ENCODE measurements around the gene PFKFB4. TPM values are rescaled to one million over a fixed set of nuclear protein-coding genes. Genes with fewer than 3 reads are reported as not detected.
"Not testable (repeated sequence)": the region's sequence is repeated elsewhere in the genome, so short reads cannot be mapped to it uniquely, and the experiment has no call there.

PFKFB4 gene
- total RNA-seq, 1 donor from 2014 or later: 19.2 TPM

DNA sequence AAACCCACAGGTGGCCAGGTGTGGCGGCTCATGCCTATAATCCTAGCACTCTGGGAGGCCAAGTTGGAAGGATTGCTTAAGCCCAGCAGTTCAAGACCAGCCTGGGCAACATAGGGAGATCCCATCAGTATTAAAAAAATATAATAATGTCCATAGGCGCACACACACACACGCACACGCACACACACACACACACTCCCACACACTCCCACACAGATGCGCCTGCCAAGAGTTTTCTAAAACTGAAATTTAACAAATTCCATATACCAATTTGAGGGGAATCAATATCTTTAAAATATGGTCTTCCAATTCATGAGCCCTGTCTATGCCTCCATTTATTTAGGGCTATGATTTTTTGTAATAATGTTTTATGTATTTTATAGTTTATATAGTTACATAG, 69.7 kb downstream of the PFKFB4 start:
- DNase-seq: no peak

DNA sequence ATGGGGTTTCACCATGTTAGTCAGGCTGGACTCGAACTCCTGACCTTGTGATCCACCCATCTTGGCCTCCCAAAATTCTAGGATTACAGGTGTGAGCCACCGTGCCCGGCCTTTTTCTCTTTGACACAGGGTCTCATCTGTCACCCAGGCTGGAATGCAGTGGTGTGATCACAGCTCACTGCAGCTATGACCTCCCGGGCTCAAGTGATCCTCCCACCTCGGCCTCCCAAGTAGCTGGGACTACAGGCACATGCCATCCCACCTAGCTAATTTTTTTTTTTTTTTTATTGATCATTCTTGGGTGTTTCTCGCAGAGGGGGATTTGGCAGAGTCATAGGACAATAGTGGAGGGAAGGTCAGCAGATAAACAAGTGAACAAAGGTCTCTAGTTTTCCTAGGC, 73.8 kb downstream of the PFKFB4 start:
- not testable (repeated sequence) for DNase-seq

DNA sequence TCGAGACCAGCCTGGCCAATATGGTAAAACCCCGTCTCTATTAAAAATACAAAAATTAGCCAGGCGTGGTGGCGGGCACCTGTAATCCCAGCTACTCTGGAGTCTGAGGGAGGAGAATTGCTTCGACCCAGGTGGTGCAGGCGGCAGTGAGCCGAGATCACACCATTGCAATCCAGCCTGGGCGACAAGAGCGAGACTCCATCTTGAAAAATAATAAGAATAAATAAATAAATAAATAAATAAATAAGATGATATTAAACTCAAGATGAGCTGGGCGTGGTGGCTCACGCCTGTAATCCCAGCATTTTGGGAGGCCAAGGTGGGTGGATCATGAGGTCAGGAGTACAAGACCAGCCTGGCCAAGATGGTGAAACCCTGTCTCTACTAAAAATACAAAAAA, 75.7 kb downstream of the PFKFB4 start:
- not testable (repeated sequence) for DNase-seq

DNA sequence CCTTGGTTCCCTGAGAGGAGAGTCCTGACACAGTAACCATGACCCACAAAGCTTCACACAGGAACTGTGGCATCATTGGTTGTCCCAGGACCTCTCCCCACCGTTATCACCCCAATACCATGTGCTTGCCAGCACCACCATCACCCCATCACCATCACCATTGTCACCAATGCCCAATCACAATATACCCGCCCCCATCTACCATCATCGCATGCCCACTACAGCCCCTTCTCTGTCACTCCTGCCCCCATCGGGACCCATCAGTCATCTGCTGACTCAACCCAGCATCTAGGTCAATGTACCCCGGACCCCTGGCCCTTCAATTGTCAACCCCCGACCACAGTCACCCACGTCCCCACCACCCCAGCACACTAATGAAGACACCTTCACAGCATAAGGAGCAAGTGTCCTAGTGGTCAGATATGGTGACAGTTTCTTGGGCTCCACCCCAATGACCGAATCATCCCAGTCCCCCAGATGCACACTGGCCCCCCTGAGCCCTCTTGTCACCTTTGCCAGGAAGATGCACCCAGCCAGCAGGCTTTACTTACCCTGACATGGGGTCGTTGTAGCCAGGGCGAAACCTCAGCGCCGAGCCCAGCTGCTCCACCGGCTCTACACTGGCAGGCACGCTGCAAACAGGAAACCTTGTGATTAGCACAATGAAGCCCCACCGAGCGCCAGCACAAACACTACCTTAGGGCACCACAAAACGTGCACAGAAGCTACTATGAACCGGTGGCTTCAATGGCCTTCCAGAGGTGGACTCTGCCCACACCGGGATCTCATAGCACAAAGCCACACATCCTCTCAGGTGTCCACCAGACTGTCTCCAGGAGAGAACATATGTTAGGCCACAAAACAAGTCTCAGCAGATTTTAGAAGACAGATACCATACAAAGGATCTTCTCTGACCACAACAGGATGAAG, 77.7 kb downstream of the PFKFB4 start:
- no peak for DNase-seq

DNA sequence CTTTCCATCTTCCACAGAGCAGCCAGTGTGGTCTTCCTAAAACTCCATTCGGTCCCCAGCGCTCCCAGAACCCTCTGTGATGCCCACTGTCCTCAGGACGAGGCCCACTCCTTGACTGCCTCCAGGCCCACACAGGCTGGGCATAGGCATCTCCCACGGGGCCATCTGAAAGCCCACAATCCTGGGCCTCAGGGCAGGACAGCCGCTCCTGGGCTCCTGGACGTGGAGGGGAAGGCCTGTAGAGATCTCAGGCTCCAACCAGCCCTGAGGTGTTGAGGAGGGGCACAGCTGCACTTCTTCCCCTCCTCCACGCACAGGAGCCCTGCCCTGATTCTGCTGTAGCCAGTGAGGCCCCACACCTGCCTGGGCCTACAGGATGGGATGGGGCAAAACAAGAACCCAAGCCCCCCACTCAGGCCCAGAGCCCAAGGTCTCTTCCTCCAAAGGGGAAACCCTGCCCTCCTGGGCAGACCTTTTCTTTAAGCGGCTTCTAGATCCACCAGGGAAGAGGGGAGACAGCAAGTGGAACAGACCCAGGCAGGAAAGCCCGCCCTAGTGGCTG, 78.6 kb downstream of the PFKFB4 start:
- no peak for DNase-seq

DNA sequence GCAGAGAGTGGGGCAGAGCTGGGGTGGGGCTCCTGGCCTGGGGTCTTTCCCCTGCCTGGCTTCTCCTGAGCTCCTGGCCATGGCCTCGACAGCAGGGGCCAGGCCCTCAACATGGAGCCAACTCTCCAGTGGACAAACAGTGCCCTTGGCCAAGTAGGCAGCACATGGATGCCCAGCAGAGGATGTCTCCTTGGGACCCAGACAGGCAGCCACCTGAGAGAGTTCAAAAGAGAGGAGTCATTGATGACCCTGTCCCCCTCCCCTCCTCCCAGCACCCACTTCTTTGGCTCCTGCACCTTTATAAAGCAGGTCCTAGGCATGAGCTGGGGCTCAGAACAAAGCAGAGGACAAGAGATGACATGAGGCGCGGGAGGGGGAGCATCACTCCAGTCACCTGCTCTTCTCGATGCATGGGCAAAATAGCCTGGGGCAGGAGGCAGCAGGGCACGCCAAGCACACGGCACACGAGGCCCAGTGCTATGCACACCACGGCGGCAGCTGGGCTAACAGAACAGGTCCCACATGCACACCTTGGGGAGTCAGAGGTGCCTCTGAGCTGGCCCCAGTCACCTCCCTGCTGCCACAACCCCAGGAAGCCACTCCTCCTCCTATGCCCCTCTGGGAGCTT, 80.1 kb downstream of the PFKFB4 start:
- DNase-seq: no peak

DNA sequence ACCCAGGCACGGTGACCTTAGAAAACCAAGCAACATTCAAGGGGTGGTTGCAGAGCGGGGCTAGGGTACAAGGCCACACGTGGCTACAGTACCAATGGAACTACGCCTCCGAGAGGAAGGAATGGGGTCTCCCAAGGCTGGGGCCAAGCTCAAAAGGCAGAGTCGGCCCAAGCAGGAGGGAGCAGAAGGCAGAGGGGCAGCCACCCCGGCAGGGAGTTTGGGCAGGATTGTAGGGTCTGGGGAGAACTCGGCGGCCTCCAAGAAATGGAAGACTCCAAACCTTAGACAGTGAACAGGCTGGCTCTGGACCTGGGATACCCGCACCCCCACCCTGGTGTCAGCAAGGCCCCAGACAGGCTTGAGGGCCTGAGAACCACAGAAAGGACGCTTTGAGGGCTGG, 81.4 kb downstream of the PFKFB4 start:
- no peak for DNase-seq

DNA sequence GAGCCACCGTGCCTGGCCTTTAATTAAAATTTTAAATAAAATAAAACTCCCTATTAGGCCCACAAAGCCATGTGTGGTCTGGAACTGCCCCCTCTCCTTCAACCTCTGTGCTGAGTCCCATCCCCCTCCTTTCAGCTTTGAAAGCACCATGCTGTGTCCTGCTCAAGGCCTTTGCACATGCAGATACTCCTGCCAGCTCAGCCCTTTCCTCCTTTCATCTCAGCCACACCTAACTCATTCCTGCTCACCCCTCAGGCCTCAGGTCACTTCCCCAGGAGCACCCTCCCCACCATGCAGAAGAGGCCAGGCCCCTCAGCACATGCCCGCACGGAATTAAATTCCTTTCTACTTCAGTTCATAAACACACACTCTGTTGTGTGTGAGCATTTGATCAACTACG, 82.0 kb downstream of the PFKFB4 start:
- no peak for DNase-seq

DNA sequence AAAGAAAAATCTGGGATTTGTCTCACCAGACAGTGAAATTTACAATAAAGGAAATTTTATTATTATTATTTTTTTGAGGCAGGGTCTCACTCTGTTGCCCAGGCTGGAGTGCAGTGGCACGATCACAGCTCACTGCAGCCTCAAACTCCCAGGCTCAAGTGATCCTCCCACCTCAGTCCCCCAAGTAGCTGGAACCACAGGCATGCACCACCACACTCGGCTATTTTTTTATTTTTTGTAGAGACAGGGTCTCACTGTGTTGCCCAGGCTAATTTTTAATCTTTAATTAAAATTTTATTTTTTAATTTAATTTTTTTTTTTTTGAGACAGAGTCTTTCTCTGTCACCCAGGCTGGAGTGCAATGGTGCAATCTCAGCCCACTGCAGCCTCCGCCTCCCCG, 82.6 kb downstream of the PFKFB4 start:
- not testable (repeated sequence) for DNase-seq

DNA sequence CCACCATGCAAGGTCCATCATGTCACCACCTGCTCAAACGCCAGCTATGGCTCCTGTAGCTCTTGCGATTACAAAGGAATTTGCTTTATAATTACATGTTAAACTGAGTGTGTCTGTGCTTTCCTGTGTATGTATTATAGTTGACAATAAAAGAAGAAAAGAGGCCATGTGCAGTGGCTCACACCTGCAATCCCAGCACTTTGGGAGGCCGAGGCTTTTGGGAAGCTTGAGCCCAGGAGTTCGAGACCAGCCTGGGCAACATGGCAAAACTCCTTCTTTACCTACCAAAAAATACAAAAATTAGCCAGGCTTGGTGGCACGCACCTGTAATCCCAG, 83.0 kb downstream of the PFKFB4 start:
- DNase-seq: no peak

DNA sequence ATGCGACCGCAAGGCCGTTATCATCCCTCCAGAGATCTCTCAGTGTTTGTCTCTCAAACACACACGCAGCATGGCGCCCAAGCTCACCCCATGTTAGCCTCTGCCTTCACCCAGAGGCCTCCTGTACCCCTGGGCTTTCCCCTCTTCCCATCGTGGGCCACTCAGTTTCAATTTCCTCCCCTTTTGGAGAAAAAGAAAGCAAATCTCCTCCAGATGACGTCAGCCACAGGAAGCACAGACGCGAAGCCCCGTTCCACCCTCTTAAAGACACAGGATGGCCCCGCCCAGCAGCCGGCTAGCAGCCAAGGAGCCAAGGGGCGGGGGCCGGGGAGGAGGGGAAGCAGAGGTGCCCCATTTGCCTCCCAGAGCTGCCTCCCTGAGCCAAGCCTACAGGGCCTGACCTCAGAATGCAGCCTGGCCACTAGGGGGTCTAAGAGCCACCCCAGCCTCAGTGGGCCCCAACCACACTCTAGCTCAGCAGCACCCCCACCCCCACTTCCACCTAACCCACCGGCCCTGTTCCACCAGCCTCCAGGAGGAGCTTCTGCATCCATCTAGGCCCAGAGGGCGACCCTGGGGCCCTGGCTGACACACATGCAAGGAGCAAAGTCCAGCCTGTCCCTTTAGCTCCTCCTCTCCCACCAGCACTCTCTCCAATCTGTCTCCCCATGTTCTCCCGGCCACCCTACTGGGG, 83.5 kb downstream of the PFKFB4 start:
- peak; percentile 84 for DNase-seq

DNA sequence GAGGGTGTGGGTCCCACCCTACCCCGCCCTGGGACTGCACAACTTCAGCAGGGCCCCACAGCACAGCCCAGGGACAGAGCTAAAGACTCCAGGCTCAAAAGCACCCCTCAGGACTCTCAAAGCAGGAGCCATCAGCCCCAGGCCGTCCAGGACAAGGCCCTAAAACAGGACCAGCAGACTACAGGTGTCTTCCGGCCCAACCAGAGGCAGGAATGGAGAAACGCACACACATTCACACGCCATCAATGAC, 84.0 kb downstream of the PFKFB4 start:
- no peak for DNase-seq

DNA sequence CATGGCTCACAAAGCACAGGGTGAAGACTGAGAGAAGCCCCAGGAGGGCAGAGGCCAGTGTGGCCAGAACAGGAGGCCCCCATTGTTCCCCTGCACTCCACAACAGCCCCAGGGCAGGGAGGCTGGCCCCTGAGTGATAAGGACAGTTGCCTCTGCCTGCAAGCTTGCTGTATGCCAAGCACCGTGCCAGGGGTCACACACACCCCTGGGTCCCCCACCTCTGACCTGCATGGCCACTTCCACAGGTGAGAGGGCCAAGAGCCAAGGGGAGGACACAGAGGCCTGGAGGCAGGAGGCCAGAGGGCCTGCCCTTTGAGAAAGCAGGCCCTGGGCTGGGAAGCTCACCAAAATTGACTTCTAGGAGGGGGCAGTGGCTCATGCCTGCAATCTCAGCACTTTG, 86.3 kb downstream of the PFKFB4 start:
- DNase-seq: no peak

DNA sequence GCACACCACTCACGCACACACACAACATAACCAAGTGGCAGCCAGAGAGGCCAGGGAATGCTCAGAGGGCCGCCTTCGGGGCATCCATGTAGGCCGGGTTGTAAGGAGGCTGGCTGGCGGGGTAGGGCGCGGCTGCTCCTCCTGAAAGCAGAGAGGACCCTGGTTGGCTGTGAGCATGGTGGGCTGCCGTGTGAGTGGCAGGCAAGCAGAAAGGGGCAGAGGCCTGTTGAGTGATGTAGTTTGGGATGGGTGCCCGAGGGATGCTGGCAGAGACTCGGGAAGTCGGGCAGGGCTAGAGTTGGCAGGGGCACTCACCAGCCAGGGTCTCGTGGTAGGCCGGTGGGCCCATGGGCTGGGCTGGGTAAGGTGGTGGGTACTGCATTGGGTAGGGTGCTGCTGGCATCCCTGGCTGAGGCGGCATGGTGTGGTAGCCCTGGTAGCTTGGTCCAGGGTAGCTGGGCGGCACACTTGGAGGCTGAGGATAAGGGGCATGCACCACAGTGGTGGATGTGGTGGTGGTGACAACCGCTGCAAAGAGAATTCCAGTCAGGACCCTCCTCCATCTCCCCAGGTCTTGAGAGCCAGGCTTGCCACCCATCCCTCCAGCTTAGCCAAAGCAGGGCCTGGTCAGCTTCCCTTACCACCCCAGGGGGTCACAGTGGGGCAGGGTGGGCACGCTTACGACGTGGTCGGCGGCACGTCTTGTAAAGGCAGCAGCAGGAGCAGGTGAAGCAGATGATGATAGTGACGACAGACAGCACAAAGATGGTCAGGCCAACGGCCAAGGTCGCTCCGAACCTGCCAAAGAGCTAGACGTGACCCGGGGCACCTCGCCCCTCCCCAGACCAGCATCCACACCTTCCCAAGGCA, 87.3 kb downstream of the PFKFB4 start:
- no peak for DNase-seq

DNA sequence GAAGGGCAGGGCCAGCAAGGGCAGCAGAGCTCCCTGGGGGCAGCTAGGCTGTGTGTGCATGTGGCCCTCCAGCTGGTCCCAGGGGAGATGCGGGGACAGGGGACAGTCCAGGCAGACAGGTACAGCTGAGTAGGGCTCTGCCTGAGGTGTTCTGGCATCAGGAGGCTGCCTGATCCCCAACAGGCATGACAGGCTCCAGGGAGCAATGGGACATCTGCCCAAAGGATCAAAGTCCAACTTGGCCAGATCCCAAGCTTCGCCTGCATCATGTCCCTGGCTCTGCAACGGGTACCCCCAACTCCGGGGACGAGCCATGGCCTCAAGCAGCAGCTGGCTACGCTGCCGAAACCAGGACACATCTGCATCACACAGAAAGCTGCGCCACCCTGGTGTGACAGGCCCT, 88.3 kb downstream of the PFKFB4 start:
- DNase-seq: no peak

Small RNAs within 50 kb of the gene (small RNA-seq; reads per million reads assigned to genes)
- gene MIR6823: not detected

Other genes with a start within 250 kb of the PFKFB4 start
- gene SPINK8, start 223.1 kb downstream of the PFKFB4 start, total RNA-seq: not detected
- 2.5 TPM for gene FBXW12, start 184.6 kb downstream of the PFKFB4 start, total RNA-seq
- 26.8 TPM for gene PLXNB1, start 126.7 kb downstream of the PFKFB4 start, total RNA-seq
- gene CCDC51, start 116.7 kb downstream of the PFKFB4 start, total RNA-seq: 7.5 TPM
- 61.3 TPM for gene TMA7, start 116.5 kb downstream of the PFKFB4 start, total RNA-seq
- gene ATRIP, start 110.1 kb downstream of the PFKFB4 start, total RNA-seq: 5.9 TPM
- gene SHISA5, start 52.6 kb downstream of the PFKFB4 start, total RNA-seq: 72.5 TPM
- not detected for gene UCN2, start 7.0 kb upstream of the PFKFB4 start, total RNA-seq
- gene COL7A1, start 38.5 kb upstream of the PFKFB4 start, total RNA-seq: 1.9 TPM
- 124 TPM for gene UQCRC1, start 52.8 kb upstream of the PFKFB4 start, total RNA-seq
- not detected for gene TMEM89, start 65.0 kb upstream of the PFKFB4 start, total RNA-seq
- gene SLC26A6, start 78.7 kb upstream of the PFKFB4 start, total RNA-seq: 4.5 TPM
- gene CELSR3, start 106.1 kb upstream of the PFKFB4 start, total RNA-seq: 34.5 TPM
- 8.4 TPM for gene NCKIPSD, start 129.1 kb upstream of the PFKFB4 start, total RNA-seq
- gene IP6K2, start 160.4 kb upstream of the PFKFB4 start, total RNA-seq: 90.6 TPM